PC-3 (cell line): ENCODE results near the gene SCN2B.

ENCODE experiments used
- EZH2 ChIP-seq: fragments of 300-600 bp; sonication (generic); IDR thresholded peaks from one replicate; pipeline ENCODE4 v1.6.1; 2017; ENCODE audit warnings: antibody characterized with exemption, mild to moderate bottlenecking, low read length; ENCODE audit not compliant: unreplicated experiment
- TF ChIP-seq, protein P1 (sequence below): fragments of 300-600 bp; sonication (generic); conservative IDR thresholded peaks from 2 replicates; pipeline ENCODE4 v1.5.1; 2017; ENCODE audit warnings: antibody characterized with exemption, low read depth, mild to moderate bottlenecking, low read length

- TF ChIP-seq, protein P1, sequence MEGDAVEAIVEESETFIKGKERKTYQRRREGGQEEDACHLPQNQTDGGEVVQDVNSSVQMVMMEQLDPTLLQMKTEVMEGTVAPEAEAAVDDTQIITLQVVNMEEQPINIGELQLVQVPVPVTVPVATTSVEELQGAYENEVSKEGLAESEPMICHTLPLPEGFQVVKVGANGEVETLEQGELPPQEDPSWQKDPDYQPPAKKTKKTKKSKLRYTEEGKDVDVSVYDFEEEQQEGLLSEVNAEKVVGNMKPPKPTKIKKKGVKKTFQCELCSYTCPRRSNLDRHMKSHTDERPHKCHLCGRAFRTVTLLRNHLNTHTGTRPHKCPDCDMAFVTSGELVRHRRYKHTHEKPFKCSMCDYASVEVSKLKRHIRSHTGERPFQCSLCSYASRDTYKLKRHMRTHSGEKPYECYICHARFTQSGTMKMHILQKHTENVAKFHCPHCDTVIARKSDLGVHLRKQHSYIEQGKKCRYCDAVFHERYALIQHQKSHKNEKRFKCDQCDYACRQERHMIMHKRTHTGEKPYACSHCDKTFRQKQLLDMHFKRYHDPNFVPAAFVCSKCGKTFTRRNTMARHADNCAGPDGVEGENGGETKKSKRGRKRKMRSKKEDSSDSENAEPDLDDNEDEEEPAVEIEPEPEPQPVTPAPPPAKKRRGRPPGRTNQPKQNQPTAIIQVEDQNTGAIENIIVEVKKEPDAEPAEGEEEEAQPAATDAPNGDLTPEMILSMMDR: no peak
- TF ChIP-seq EZH2: no peak
Measured at GRCh38 chr11:118133816-118134215, 42.6 kb downstream of the SCN2B start.
